SK-N-SH (cell line): ENCODE measurements around the gene PDIA4. TPM values are rescaled to one million over a fixed set of nuclear protein-coding genes. Genes with fewer than 3 reads are reported as not detected.

Experiments
- CTCF ChIA-PET: fragments of 300-600, 350-600 bp; formaldehyde crosslinking; extraction: SDS; loops from one replicate; lab custom pipeline; 2021; lab: Yijun Ruan, JAX
- POLR2A ChIA-PET: fragments of 350-600 bp; sonication (Branson Sonifier 250); formaldehyde crosslinking; extraction: SDS; loops from one replicate; lab custom pipeline; 2020; ENCODE audit warnings: antibody characterized with exemption, inconsistent platforms; lab: Yijun Ruan, JAX
- DNase-seq: peaks from one replicate; pipeline ENCODE4 v3.0.0; 2012
- H2AFZ ChIP-seq: fragments of 200-600 bp; sonication (generic); 2 replicates; pipeline ENCODE4 v1.8.1; 2016; ENCODE audit warnings: antibody characterized with exemption, mild to moderate bottlenecking, low read depth
- H3F3A ChIP-seq: fragments of 200-600 bp; sonication (generic); replicated peaks from 2 replicates; pipeline ENCODE3; 2016; ENCODE audit warnings: antibody characterized with exemption, mild to moderate bottlenecking; ENCODE audit not compliant: insufficient read depth
- H3K27ac ChIP-seq, 2 experiments: fragments of 200-500 bp in 1 of 2; fragments of 200-600 bp in 1 of 2; sonication (Bioruptor generic) in 1 of 2; sonication (generic), shearing (Covaris generic) in 1 of 2; 2 replicates each; pipeline versions ENCODE4 v1.5.1 to v1.6.1; 2014 to 2016; ENCODE audit warnings: low read depth in 2 of 2, inconsistent platforms in 1 of 2, low read length in 1 of 2, mild to moderate bottlenecking in 1 of 2, mixed read lengths in 1 of 2
- H3K27me3 ChIP-seq: fragments of 200-600 bp; sonication (generic), shearing (Covaris generic); 2 replicates; pipeline ENCODE4 v1.6.1; 2016; ENCODE audit warnings: mixed run types; ENCODE audit not compliant: insufficient read depth
- H3K36me3 ChIP-seq, 2 experiments: fragments of 200-500 bp in 1 of 2; fragments of 200-600 bp in 1 of 2; sonication (Bioruptor generic) in 1 of 2; sonication (generic) in 1 of 2; replicated peaks in 1 of 2; 2 replicates each; pipeline versions ENCODE3 to v1.5.1; 2014 to 2016; ENCODE audit warnings: low read length in 1 of 2, mild to moderate bottlenecking in 1 of 2; ENCODE audit not compliant: insufficient read depth in 2 of 2, control insufficient read depth in 1 of 2
- H3K4me1 ChIP-seq, 2 experiments: fragments of 200-500 bp in 1 of 2; fragments of 200-600 bp in 1 of 2; sonication (Bioruptor generic) in 1 of 2; sonication (generic), shearing (Covaris generic) in 1 of 2; 2 replicates each; pipeline versions ENCODE4 v1.5.1 to v1.6.1; 2014 to 2016; ENCODE audit warnings: low read depth in 1 of 2, low read length in 1 of 2, mixed run types in 1 of 2; ENCODE audit not compliant: insufficient read depth in 2 of 2, control insufficient read depth in 1 of 2
- H3K4me2 ChIP-seq: fragments of 200-600 bp; sonication (generic), shearing (Covaris generic); 2 replicates; pipeline ENCODE4 v1.6.1; 2017; ENCODE audit warnings: mixed run types
- H3K4me3 ChIP-seq, 2 experiments: fragments of 200-500 bp in 1 of 2; fragments of 200-600 bp in 1 of 2; sonication (Bioruptor generic) in 1 of 2; sonication (generic), shearing (Covaris generic) in 1 of 2; 2 replicates each; pipeline versions ENCODE4 v1.5.1 to v1.8.1; 2014 to 2016; ENCODE audit warnings: low read depth in 2 of 2, inconsistent platforms in 1 of 2, low read length in 1 of 2, mild to moderate bottlenecking in 1 of 2, mixed read lengths in 1 of 2, moderate library complexity in 1 of 2
- H3K79me2 ChIP-seq: fragments of 200-600 bp; sonication (generic); 2 replicates; pipeline ENCODE4 v1.8.1; 2017; ENCODE audit warnings: mild to moderate bottlenecking; ENCODE audit not compliant: insufficient read depth
- H3K9ac ChIP-seq: fragments of 200-600 bp; sonication (generic); 2 replicates; pipeline ENCODE4 v1.6.1; 2017; ENCODE audit warnings: mixed run types
- H3K9me2 ChIP-seq: fragments of 200-600 bp; sonication (generic); 2 replicates; pipeline ENCODE4 v1.6.1; 2017; ENCODE audit warnings: mixed run types
- H3K9me3 ChIP-seq: fragments of 200-600 bp; sonication (generic); 2 replicates; pipeline ENCODE4 v1.6.1; 2017; ENCODE audit warnings: mixed run types, mild to moderate bottlenecking, moderate library complexity
- H4K20me1 ChIP-seq: fragments of 200-600 bp; sonication (generic); 2 replicates; pipeline ENCODE4 v1.6.1; 2017; ENCODE audit warnings: mild to moderate bottlenecking, mixed run types; ENCODE audit not compliant: insufficient read depth
- EP300 ChIP-seq, 2 experiments: IDR thresholded peaks; 2 replicates each; pipeline versions ENCODE4 v1.4.0 to v1.6.1; 2012; ENCODE audit warnings: borderline replicate concordance in 1 of 2, low read depth in 1 of 2, low read length in 1 of 2
- GABPA ChIP-seq: IDR thresholded peaks from 2 replicates; pipeline ENCODE4 v1.4.0; 2012; ENCODE audit warnings: low read depth, mild to moderate bottlenecking
- IRF3 ChIP-seq: fragments of 150-350 bp; IDR thresholded peaks from 2 replicates; pipeline ENCODE4 v1.6.1; 2016; ENCODE audit warnings: mild to moderate bottlenecking, low read depth, low read length
- NFIC ChIP-seq: IDR thresholded peaks from 2 replicates; pipeline ENCODE4 v1.4.0; 2012; ENCODE audit warnings: borderline replicate concordance
- RAD21 ChIP-seq: IDR thresholded peaks from 2 replicates; pipeline ENCODE4 v1.6.1; 2012; ENCODE audit warnings: mild to moderate bottlenecking, low read length
- RFX5 ChIP-seq: IDR thresholded peaks from 2 replicates; pipeline ENCODE4 v1.6.1; 2012; ENCODE audit warnings: mild to moderate bottlenecking, improper control_type of control experiment, low read length
- RXRA ChIP-seq: IDR thresholded peaks from 2 replicates; pipeline ENCODE4 v1.4.0; 2012; ENCODE audit warnings: low read depth, mild to moderate bottlenecking, borderline replicate concordance
- USF1 ChIP-seq: IDR thresholded peaks from 2 replicates; pipeline ENCODE4 v1.4.0; 2012; ENCODE audit warnings: low read depth, borderline replicate concordance
- WGBS: methylation state at CpG from one replicate; pipeline ENCODE4 v1.1.6; 2017; ENCODE audit warnings: low lambda C conversion rate; 5-methylcytosine and 5-hydroxymethylcytosine counted together
- polyA plus RNA-seq, 3 experiments: library from polyadenylated mRNA; depleted of rRNA; stranded (reverse); fragments of >200 nt; gene quantifications; 2 replicates each; pipeline ENCODE4 v1.2.3, GENCODE V29; 2012

Gene PDIA4
- polyA plus RNA-seq, 1 of the 3 experiments (the other 2 are of a cell fraction), result 400 TPM

GRCh38 chr7:149071641-149072437 is 43.5 kb upstream of the PDIA4 start:
- no peak overlapping the region for H3K4me2 ChIP-seq
- no peak overlapping the region for H3K9ac ChIP-seq
- WGBS, result 92% methylated on average over 44 of the region's 46 CpGs
- no peak overlapping the region for H3K27ac ChIP-seq
- H3K27me3 ChIP-seq, result no peaks in the 10 kb centered on the region
- TF ChIP-seq RAD21, result 0 out of 2 replicates have a peak, but pooled peaks have one; percentile 39
- TF ChIP-seq RXRA, result no peak
- peak; percentile 61 for DNase-seq
- no peaks in the 10 kb centered on the region; the same call in 1 of the 2 replicates for H3K79me2 ChIP-seq
- no peak overlapping the region for H2AFZ ChIP-seq
- no peaks in the 10 kb centered on the region for H3K9me2 ChIP-seq
- ChIA-PET POLR2A (no interaction called here), CTCF (interaction anchor here (0.8 to 2.4 kb wide), 6 partner anchors 15 to 75 kb away, joined by 3 to 8 read pairs (median 4); partner anchors contain the start of genes ZNF398 and ZNF425)
- H4K20me1 ChIP-seq, result no peaks in the 10 kb centered on the region
- no peaks in the 10 kb centered on the region for H3F3A ChIP-seq
- H3K4me1 ChIP-seq, result no peaks in the 10 kb centered on the region
- H3K4me3 ChIP-seq, result no peak overlapping the region
- peaks cover 38 to 46% of the 10 kb centered on the region in 2 experiments for H3K36me3 ChIP-seq
- no peaks in the 10 kb centered on the region for H3K9me3 ChIP-seq

GRCh38 chr7:149071182-149071635 is 42.9 kb upstream of the PDIA4 start:
- H3K4me1 ChIP-seq, result no peaks in the 10 kb centered on the region
- H3K9me2 ChIP-seq, result no peaks in the 10 kb centered on the region
- ChIA-PET POLR2A (no interaction called here), CTCF (interaction anchor here (1.5 to 2.4 kb wide), 3 partner anchors 16 to 54 kb away, joined by 3 to 8 read pairs (median 8); partner anchors contain the start of gene ZNF425)
- no peaks in the 10 kb centered on the region for H4K20me1 ChIP-seq
- DNase-seq, result no peak
- H3K4me3 ChIP-seq, result no peak overlapping the region
- no peaks in the 10 kb centered on the region for H3K27me3 ChIP-seq
- 98% methylated on average over 29 of the region's 29 CpGs for WGBS
- peaks cover under 1% of the 10 kb centered on the region for H3F3A ChIP-seq
- H3K36me3 ChIP-seq, result peaks cover 37 to 44% of the 10 kb centered on the region in 2 experiments
- H3K79me2 ChIP-seq, result no peaks in the 10 kb centered on the region
- no peak overlapping the region for H3K9ac ChIP-seq
- no peaks in the 10 kb centered on the region for H3K9me3 ChIP-seq
- H2AFZ ChIP-seq, result no peak overlapping the region
- H3K27ac ChIP-seq, result no peak overlapping the region
- H3K4me2 ChIP-seq, result no peak overlapping the region
- no peak for TF ChIP-seq NFIC
- TF ChIP-seq IRF3, result no peak
- TF ChIP-seq GABPA, result no peak
- no peak for TF ChIP-seq EP300 (IDR thresholded peaks at IDR 0.05; ENCODE audit: borderline replicate concordance in 1 of 2, low read depth in 1 of 2, low read length in 1 of 2)
- no peak for TF ChIP-seq RXRA
- TF ChIP-seq USF1, result no peak
- no peak for TF ChIP-seq RAD21
- TF ChIP-seq RFX5, result no peak
